GM12873 (cell line): ENCODE results near the gene LRRC41.

ENCODE experiments used
- CTCF ChIP-seq: IDR thresholded peaks from 2 replicates; pipeline ENCODE4 v1.5.1; 2012; ENCODE audit warnings: low read depth, mild to moderate bottlenecking, moderate library complexity, low read length, control low read depth; ENCODE audit not compliant: insufficient read depth; ENCODE audit errors: missing control alignments

Gene LRRC41

GRCh38 chr1:46342677-46343350 is 39.4 kb upstream of the LRRC41 start:
- TF ChIP-seq CTCF = no peak

- TF ChIP-seq CTCF = peak; percentile 62
Observed at GRCh38 chr1:46342084-46342656, 38.8 kb upstream of the LRRC41 start.

GRCh38 chr1:46341222-46342083 is 38.0 kb upstream of the LRRC41 start:
- no peak for TF ChIP-seq CTCF

- TF ChIP-seq CTCF = peak; percentile 78
Observed at GRCh38 chr1:46340404-46341221, 37.2 kb upstream of the LRRC41 start, which contains the start of gene NSUN4. Gene NSUN4 (plus strand): TSS chr1:46340807. CDS start chr1:46340827, 20 bp downstream.

GRCh38 chr1:46335081-46335480 is 31.7 kb upstream of the LRRC41 start:
- no peak for TF ChIP-seq CTCF

- no peak for TF ChIP-seq CTCF
Observed at GRCh38 chr1:46334030-46334384, 30.6 kb upstream of the LRRC41 start.
